AG09309 (cell line): ENCODE data around the gene SLC43A2.

Experiments used
- DNase-seq: peaks from one replicate; pipeline ENCODE4 v3.0.0-alpha.2; 2010; ENCODE audit warnings: low read depth
- H3K4me3 ChIP-seq: 2 replicates; pipeline ENCODE4 v1.5.1; 2011; ENCODE audit warnings: mild to moderate bottlenecking, low read depth, low read length, moderate library complexity; ENCODE audit not compliant: control insufficient read depth
- TF ChIP-seq, protein P1 (sequence below): IDR thresholded peaks from 2 replicates; pipeline ENCODE4 v1.5.1; 2011; ENCODE audit warnings: mild to moderate bottlenecking, low read depth, low read length, inconsistent platforms; ENCODE audit not compliant: insufficient read depth, control insufficient read depth; ENCODE audit errors: missing control alignments

The SLC43A2 gene

GRCh38 chr17:1646199-1646875 is 17.7 kb upstream of the SLC43A2 start:
- no peak for DNase-seq
- H3K4me3 ChIP-seq = no peak overlapping the region
- TF ChIP-seq, protein P1, sequence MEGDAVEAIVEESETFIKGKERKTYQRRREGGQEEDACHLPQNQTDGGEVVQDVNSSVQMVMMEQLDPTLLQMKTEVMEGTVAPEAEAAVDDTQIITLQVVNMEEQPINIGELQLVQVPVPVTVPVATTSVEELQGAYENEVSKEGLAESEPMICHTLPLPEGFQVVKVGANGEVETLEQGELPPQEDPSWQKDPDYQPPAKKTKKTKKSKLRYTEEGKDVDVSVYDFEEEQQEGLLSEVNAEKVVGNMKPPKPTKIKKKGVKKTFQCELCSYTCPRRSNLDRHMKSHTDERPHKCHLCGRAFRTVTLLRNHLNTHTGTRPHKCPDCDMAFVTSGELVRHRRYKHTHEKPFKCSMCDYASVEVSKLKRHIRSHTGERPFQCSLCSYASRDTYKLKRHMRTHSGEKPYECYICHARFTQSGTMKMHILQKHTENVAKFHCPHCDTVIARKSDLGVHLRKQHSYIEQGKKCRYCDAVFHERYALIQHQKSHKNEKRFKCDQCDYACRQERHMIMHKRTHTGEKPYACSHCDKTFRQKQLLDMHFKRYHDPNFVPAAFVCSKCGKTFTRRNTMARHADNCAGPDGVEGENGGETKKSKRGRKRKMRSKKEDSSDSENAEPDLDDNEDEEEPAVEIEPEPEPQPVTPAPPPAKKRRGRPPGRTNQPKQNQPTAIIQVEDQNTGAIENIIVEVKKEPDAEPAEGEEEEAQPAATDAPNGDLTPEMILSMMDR = no peak

- TF ChIP-seq, protein P1 = no peak
- H3K4me3 ChIP-seq = no peak within 1 kb of the TSS
- DNase-seq = no peak
Measured at GRCh38 chr17:1645207-1646171, 16.9 kb upstream of the SLC43A2 start, which contains the start of gene SCARF1. Gene SCARF1 (minus strand): TSS chr17:1645732. CDS start chr17:1645697, 35 bp downstream.

DNA sequence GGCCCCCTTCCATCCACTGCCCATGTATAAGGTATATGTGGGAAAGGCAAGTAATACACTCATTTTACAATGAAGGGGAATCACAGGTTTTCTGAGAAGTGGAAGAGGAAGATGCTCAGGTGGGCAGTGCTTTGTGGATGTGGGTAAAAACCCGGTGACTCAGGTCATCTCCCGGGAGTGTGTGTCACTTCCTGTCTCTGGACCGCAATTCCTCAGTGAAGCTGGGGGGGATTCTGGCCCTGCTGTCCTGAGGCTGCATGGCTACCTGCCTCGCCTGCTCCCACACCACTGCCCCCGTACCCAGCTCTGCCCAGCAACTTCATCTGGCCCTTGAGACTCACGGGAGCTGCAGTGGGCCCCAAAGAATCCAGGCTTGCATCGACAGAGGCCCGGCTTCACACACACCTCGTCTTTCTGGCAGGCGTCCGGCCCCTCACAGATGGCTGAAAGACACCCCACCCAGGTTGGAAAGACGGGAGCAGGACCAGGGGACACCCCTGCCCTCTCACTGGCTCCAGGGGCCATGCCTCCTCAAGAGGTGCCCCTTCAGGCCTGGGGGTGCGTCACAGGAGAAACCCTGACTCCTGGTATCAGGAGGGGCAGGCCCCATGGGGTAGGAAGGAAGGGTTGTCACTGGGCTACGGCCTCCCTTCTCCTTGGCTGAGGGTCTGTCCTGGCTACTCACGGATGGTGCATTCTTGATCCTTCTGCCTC is 16.0 kb upstream of the SLC43A2 start:
- H3K4me3 ChIP-seq = no peak overlapping the region
- DNase-seq = no peak
- TF ChIP-seq, protein P1 = no peak

GRCh38 chr17:1643999-1644492 is 15.4 kb upstream of the SLC43A2 start:
- TF ChIP-seq, protein P1 = no peak
- DNase-seq = no peak
- H3K4me3 ChIP-seq = no peak overlapping the region

- TF ChIP-seq, protein P1 = no peak
- DNase-seq = no peak
- H3K4me3 ChIP-seq = no peak overlapping the region; the same call in 1 of the 2 replicates
Measured at GRCh38 chr17:1643293-1643998, 14.8 kb upstream of the SLC43A2 start.

DNA sequence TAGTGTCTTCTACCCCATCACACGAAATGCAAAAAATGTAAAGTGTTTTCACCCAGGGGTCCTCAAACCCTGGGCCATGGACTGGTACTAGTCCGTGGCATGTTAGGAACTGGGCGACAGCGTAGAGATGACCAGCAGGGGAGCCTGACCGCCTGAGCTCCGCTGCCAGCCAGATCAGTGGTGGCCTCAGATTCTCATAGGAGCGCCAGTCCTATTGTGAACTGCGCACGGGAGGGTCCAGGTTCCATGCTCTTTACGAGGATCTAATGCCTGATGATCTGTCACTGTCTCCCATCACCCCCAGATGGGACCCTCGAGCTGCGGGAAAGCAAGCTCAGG is 12.4 kb upstream of the SLC43A2 start:
- H3K4me3 ChIP-seq = no peak overlapping the region
- TF ChIP-seq, protein P1 = no peak
- no peak for DNase-seq
